Right lobe of liver (tissue), 6 donors: ENCODE data around the gene TENM4. TPM values are rescaled to one million over a fixed set of nuclear protein-coding genes. Genes with fewer than 3 reads are reported as not detected.

Experiments
- ATAC-seq, 4 donors: fragments of 200-7000 bp; cut with Tn5 transposase; one replicate each; pipeline ENCODE4 v1.9.1; 2020; ENCODE audit warnings: mild to moderate bottlenecking in 4 of 4, moderate library complexity in 4 of 4
- DNase-seq, 3 donors: peaks; one replicate each; pipeline ENCODE4 v3.0.0-alpha.2; 2020
- H3K27ac ChIP-seq, 3 donors: fragments of 200-600 bp; one replicate each; pipeline ENCODE4 v1.8.0; 2022
- H3K27me3 ChIP-seq, 2 donors: fragments of 200-600 bp; one replicate each; pipeline ENCODE4 v1.8.0; 2022
- H3K36me3 ChIP-seq, 4 donors: fragments of 200-600 bp; sonication (generic) in 1 of 4; one replicate each; pipeline versions ENCODE4 v1.5.1 to v1.8.0; 2017 to 2022; ENCODE audit warnings: control low read depth in 1 of 4
- H3K4me1 ChIP-seq, 4 donors: fragments of 200-600 bp; sonication (generic) in 1 of 4; one replicate each; pipeline versions ENCODE4 v1.5.1 to v1.8.0; 2017 to 2022; ENCODE audit warnings: control low read depth in 1 of 4
- H3K4me3 ChIP-seq, 3 donors: fragments of 200-600 bp; one replicate each; pipeline ENCODE4 v1.8.0; 2022
- H3K9me3 ChIP-seq, 4 donors: fragments of 200-600 bp; sonication (generic) in 1 of 4; one replicate each; pipeline versions ENCODE4 v1.5.1 to v1.8.0; 2017 to 2022; ENCODE audit warnings: control low read depth in 1 of 4
- CTCF ChIP-seq, 4 donors: fragments of 200-600 bp in 3 of 4; fragments of 450-650 bp in 1 of 4; IDR thresholded peaks; one replicate each; pipeline versions ENCODE4 v1.5.1 to v1.8.0; 2016 to 2022; ENCODE audit warnings: antibody characterized with exemption in 4 of 4, mild to moderate bottlenecking in 2 of 4
- POLR2A ChIP-seq: fragments of 450-650 bp; IDR thresholded peaks from one replicate; pipeline ENCODE4 v1.6.1; 2017; ENCODE audit warnings: antibody characterized with exemption, mild to moderate bottlenecking
- WGBS: methylation state at CpG from one replicate; pipeline ENCODE4 v1.1.6; 2018; ENCODE audit warnings: low coverage, low lambda C conversion rate; ENCODE audit not compliant: insufficient coverage; ENCODE audit errors: missing lambda C conversion rate; 5-methylcytosine and 5-hydroxymethylcytosine counted together
- intact Hi-C, 2 donors: fragments of 100-400 bp; cut with DNase I; formaldehyde crosslinking; loops; one replicate each; pipeline versions ENCODE4 v1.11.2 to v1.14.1; 2022
- total RNA-seq, 6 experiments: library from RNA; depleted of rRNA in 2 of 6; stranded (reverse); fragments of >200 nt in 2 of 6; fragmentation: NEBNext Ultra II Directional in 3 of 6; extraction: Animal tissue kit (Norgen Biotek cat#: 25700) in 3 of 6; gene quantifications; one replicate each; pipeline versions ENCODE4 v1.1.0 to v1.2.4, GENCODE V29; 2016 to 2023
- donor health status: DM: no; HTN: yes; CAD: no.
- donor health status: DM: no; HTN: no; CAD: no.
- donor health status: DM: no; HTN: no; CAD: no.
- donor health status: DM: no; HTN: yes; CAD: no.
- donor health status: DM: no; HTN: yes; CAD: no.

Gene TENM4
- total RNA-seq, 6 experiments from 2014 or later: 0.04 to 0.58 (median 0.14) TPM; not detected in 2

DNA sequence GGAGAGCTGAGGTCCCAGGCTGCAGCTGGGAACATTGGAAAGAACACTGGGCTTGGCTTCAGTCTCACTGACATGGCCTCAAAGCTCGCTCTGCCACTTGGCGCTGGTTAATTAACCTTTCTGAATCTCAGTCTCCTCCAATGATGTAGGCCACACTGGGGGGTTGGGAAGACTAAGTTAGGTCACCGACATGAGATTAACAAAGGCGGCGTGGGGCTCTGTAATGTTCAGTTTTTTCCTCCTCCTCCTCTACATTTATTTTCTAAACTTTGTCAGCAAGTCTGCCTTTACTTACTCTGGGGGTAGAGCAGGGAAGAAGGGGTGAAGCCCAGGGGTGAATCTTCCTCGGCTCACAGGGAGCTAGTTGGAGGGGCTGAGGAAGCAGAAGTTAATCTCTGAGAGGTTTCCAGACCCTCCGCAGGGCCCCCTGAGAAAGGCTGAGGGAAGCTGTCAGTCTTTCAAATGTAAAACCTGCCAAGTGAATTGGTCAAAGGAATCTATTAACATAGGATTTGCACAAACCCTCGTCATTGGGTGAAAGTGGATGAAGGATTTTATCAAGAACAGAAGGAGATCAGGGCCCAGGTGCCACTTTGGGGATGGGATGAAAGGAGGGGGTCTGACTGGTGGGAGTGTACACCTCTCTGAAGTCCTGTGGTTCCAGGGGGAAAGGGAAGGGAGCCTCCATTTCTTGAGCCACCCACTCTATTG is 32.1 kb upstream of the TENM4 start:
- Histone ChIP-seq H3K4me1 (no peaks in the 10 kb centered on the region), H3K9me3 (no peaks in the 10 kb centered on the region), H3K36me3 (no peaks in the 10 kb centered on the region), H3K4me3 (no peak overlapping the region), H3K27me3 (no peaks in the 10 kb centered on the region), H3K27ac (no peak overlapping the region)
- TF ChIP-seq POLR2A: no peak
- no peak for TF ChIP-seq CTCF (IDR thresholded peaks at IDR 0.05)
- ATAC-seq (no peak), DNase-seq (no peak)
- WGBS: 46% methylated on average over 8 of the region's 8 CpGs
- intact Hi-C loops: no loop called here

DNA sequence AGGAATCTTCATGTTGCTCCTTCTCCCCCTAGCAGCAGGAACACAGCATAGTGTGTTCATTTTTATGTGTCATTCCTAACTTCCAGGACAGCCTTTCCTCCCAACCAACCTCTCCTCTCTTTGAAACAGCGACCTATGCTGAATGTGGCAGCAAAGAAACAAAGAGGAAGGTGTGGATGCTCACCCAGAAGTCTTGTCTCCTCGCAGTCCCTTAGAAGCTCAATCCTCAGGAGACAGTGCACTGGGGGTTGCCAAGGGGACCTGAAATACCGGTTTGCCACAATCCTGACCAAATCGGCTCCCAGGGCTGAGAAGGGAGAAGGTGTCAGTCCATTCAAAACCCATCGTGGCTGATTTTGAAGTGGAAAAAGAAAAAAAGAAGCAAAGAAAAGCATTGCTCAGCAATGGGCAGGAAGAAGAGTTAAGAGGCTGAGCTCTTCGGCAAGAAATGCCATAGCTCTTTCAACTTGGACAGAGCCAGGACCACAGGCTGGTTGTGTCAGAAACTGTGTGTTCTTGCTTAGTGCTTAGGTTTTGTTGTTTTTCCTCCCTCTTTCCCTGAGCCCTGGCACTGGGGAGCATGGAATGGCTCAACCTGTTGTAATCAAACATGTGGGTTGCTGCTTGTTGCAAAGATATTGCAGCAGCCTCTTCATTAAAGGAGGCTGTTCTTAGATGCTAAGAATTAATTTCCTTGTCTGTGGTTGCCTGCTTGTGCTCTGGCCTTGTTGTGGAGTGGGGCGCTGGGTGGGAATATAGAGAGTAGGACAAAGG is 30.4 kb upstream of the TENM4 start:
- no peak overlapping the region for H3K4me3 ChIP-seq
- TF ChIP-seq POLR2A (no peak), CTCF (IDR thresholded peaks at IDR 0.05) (no peak)
- H3K9me3 ChIP-seq: no peaks in the 10 kb centered on the region
- H3K27ac ChIP-seq: no peak overlapping the region
- WGBS: 32% methylated on average over 7 of the region's 7 CpGs
- no peak for ATAC-seq
- intact Hi-C loops: no loop called here
- no peaks in the 10 kb centered on the region for H3K27me3 ChIP-seq
- no peaks in the 10 kb centered on the region for H3K4me1 ChIP-seq
- no peaks in the 10 kb centered on the region for H3K36me3 ChIP-seq
- DNase-seq: no peak

GRCh38 chr11:79470161-79470560 is 29.3 kb upstream of the TENM4 start:
- 29% methylated on average over 2 of the region's 2 CpGs for WGBS

GRCh38 chr11:79467761-79468160 is 26.9 kb upstream of the TENM4 start:
- no peak for DNase-seq

More at GRCh38 chr11:79470161-79470560, 29.3 kb upstream of the TENM4 start:
- Histone ChIP-seq H3K9me3 (no peaks in the 10 kb centered on the region), H3K27me3 (no peaks in the 10 kb centered on the region), H3K27ac (no peak overlapping the region), H3K4me1 (no peaks in the 10 kb centered on the region), H3K36me3 (no peaks in the 10 kb centered on the region), H3K4me3 (no peak overlapping the region)
- intact Hi-C loops: no loop called here
- DNase-seq: no peak
- no peak for ATAC-seq
- TF ChIP-seq POLR2A (no peak), CTCF (IDR thresholded peaks at IDR 0.05) (no peak)

More at GRCh38 chr11:79467761-79468160, 26.9 kb upstream of the TENM4 start:
- ATAC-seq: no peak
- intact Hi-C loops: no loop called here
- Histone ChIP-seq H3K4me1 (no peaks in the 10 kb centered on the region), H3K9me3 (no peaks in the 10 kb centered on the region), H3K36me3 (no peaks in the 10 kb centered on the region), H3K4me3 (no peak overlapping the region), H3K27ac (no peak overlapping the region), H3K27me3 (no peaks in the 10 kb centered on the region)
- 61% methylated on average over 2 of the region's 2 CpGs for WGBS
- TF ChIP-seq CTCF (IDR thresholded peaks at IDR 0.05) (no peak), POLR2A (no peak)
